ENCODE measurements around the gene PJA2.
"Not testable (repeated sequence)": the region's sequence is repeated elsewhere in the genome, so short reads cannot be mapped to it uniquely, and the experiment has no call there.

Gene PJA2

GRCh38 chr5:109316634-109317033 lies 93.1 kb downstream of the PJA2 start:
- H3K4me3 ChIP-seq (ENCODE audit: low read depth, low read length), result no peak overlapping the region
- DNase-seq (ENCODE audit: low read depth), result no peak

- H3K4me3 ChIP-seq (ENCODE audit: low read depth, low read length), result no peak overlapping the region
- DNase-seq (ENCODE audit: low read depth), result no peak
Observed at GRCh38 chr5:109315245-109315644, 94.5 kb downstream of the PJA2 start.

GRCh38 chr5:109313127-109313526 lies 96.6 kb downstream of the PJA2 start:
- no peak for DNase-seq (ENCODE audit: low read depth)
- H3K4me3 ChIP-seq (ENCODE audit: low read depth, low read length), result no peak overlapping the region

GRCh38 chr5:109312695-109313094 lies 97.1 kb downstream of the PJA2 start:
- no peak overlapping the region for H3K4me3 ChIP-seq (ENCODE audit: low read depth, low read length)
- DNase-seq (ENCODE audit: low read depth), result no peak

GRCh38 chr5:109310315-109310714 lies 99.5 kb downstream of the PJA2 start:
- no peak overlapping the region for H3K4me3 ChIP-seq (ENCODE audit: low read depth, low read length)
- DNase-seq (ENCODE audit: low read depth), result no peak

- H3K4me3 ChIP-seq (ENCODE audit: low read depth, low read length), result no peak overlapping the region
- no peak for DNase-seq (ENCODE audit: low read depth)
Observed at GRCh38 chr5:109309326-109310063, 100.3 kb downstream of the PJA2 start.

GRCh38 chr5:109307951-109308350 lies 101.8 kb downstream of the PJA2 start:
- DNase-seq (ENCODE audit: low read depth), result no peak
- no peak overlapping the region for H3K4me3 ChIP-seq (ENCODE audit: low read depth, low read length)

GRCh38 chr5:109307456-109307855 lies 102.3 kb downstream of the PJA2 start:
- no peak overlapping the region for H3K4me3 ChIP-seq (ENCODE audit: low read depth, low read length)
- no peak for DNase-seq (ENCODE audit: low read depth)

- DNase-seq (ENCODE audit: low read depth), result no peak
- no peak overlapping the region for H3K4me3 ChIP-seq (ENCODE audit: low read depth, low read length)
Observed at GRCh38 chr5:109305352-109305751, 104.4 kb downstream of the PJA2 start.

- DNase-seq (ENCODE audit: low read depth), result no peak
- no peak overlapping the region for H3K4me3 ChIP-seq (ENCODE audit: low read depth, low read length)
Observed at GRCh38 chr5:109304309-109304708, 105.5 kb downstream of the PJA2 start.

GRCh38 chr5:109300367-109300766 lies 109.4 kb downstream of the PJA2 start:
- no peak for DNase-seq (ENCODE audit: low read depth)
- H3K4me3 ChIP-seq (ENCODE audit: low read depth, low read length), result no peak overlapping the region

- no peak overlapping the region for H3K4me3 ChIP-seq (ENCODE audit: low read depth, low read length)
- DNase-seq (ENCODE audit: low read depth), result no peak
Observed at GRCh38 chr5:109299557-109299956, 110.2 kb downstream of the PJA2 start.

- no peak overlapping the region for H3K4me3 ChIP-seq (ENCODE audit: low read depth, low read length)
- no peak for DNase-seq (ENCODE audit: low read depth)
Observed at GRCh38 chr5:109298794-109299193, 111.0 kb downstream of the PJA2 start.

GRCh38 chr5:109297900-109298299 lies 111.9 kb downstream of the PJA2 start:
- H3K4me3 ChIP-seq (ENCODE audit: low read depth, low read length), result no peak overlapping the region
- no peak for DNase-seq (ENCODE audit: low read depth)

GRCh38 chr5:109291090-109291489 lies 118.7 kb downstream of the PJA2 start:
- no peak overlapping the region for H3K4me3 ChIP-seq (ENCODE audit: low read depth, low read length)
- DNase-seq (ENCODE audit: low read depth), result no peak

- no peak overlapping the region for H3K4me3 ChIP-seq (ENCODE audit: low read depth, low read length)
- no peak for DNase-seq (ENCODE audit: low read depth)
Observed at GRCh38 chr5:109290231-109290630, 119.5 kb downstream of the PJA2 start.

- DNase-seq (ENCODE audit: low read depth); H3K4me3 ChIP-seq (ENCODE audit: low read depth, low read length): not testable (repeated sequence)
Observed at GRCh38 chr5:109286628-109287027, 123.1 kb downstream of the PJA2 start.
